CD4-positive, alpha-beta T cell treated with Interleukin-6 for 4 hours (primary cell): Measurements from ENCODE around the gene NME3.
"Not testable (repeated sequence)": the region's sequence is repeated elsewhere in the genome, so short reads cannot be mapped to it uniquely, and the experiment has no call there.

Experiments used
- DNase-seq: peaks from one replicate; pipeline ENCODE4 v3.0.0-alpha.2; 2020; ENCODE audit warnings: mixed read lengths

NME3 gene

GRCh38 chr16:1745181-1745899 lies 26.0 kb downstream of the NME3 start:
- no peak for DNase-seq

GRCh38 chr16:1744338-1744840 lies 27.0 kb downstream of the NME3 start:
- DNase-seq: no peak

- DNase-seq: no peak
Observed at GRCh38 chr16:1743376-1744337, 27.7 kb downstream of the NME3 start.

GRCh38 chr16:1741553-1742165 lies 29.7 kb downstream of the NME3 start:
- no peak for DNase-seq

GRCh38 chr16:1740781-1741490 lies 30.4 kb downstream of the NME3 start:
- DNase-seq: no peak

- DNase-seq: no peak
Observed at GRCh38 chr16:1740234-1740633, 31.1 kb downstream of the NME3 start.

GRCh38 chr16:1734816-1735215 lies 36.5 kb downstream of the NME3 start:
- DNase-seq: no peak

- no peak for DNase-seq
Observed at GRCh38 chr16:1734123-1734522, 37.2 kb downstream of the NME3 start.

GRCh38 chr16:1732551-1732987 lies 38.8 kb downstream of the NME3 start:
- not testable (repeated sequence) for DNase-seq

GRCh38 chr16:1732071-1732470 lies 39.3 kb downstream of the NME3 start:
- no peak for DNase-seq

- no peak for DNase-seq
Observed at GRCh38 chr16:1731603-1732002, 39.7 kb downstream of the NME3 start.

- no peak for DNase-seq
Observed at GRCh38 chr16:1731073-1731472, 40.3 kb downstream of the NME3 start.

GRCh38 chr16:1729445-1729844 lies 41.9 kb downstream of the NME3 start:
- DNase-seq: no peak

GRCh38 chr16:1729026-1729425 lies 42.3 kb downstream of the NME3 start:
- no peak for DNase-seq

- no peak for DNase-seq
Observed at GRCh38 chr16:1727651-1728624, 43.4 kb downstream of the NME3 start.

GRCh38 chr16:1726661-1727502 lies 44.5 kb downstream of the NME3 start:
- no peak for DNase-seq

GRCh38 chr16:1724491-1724890 lies 46.9 kb downstream of the NME3 start:
- DNase-seq: no peak

- DNase-seq: peak; percentile 58
Observed at GRCh38 chr16:1723450-1724147, 47.7 kb downstream of the NME3 start.

GRCh38 chr16:1721372-1721771 lies 50.0 kb downstream of the NME3 start:
- DNase-seq: no peak
